ENCODE data around the gene SLX4IP. TPM values are rescaled to one million over a fixed set of nuclear protein-coding genes. Genes with fewer than 3 reads are reported as not detected.

Gene SLX4IP
- total RNA-seq, 1 donor from 2014 or later = 3.0 TPM

- no peak for DNase-seq (ENCODE audit: low spot score)
- ATAC-seq = no peak
Observed at GRCh38 chr20:10492065-10492464, 57.0 kb downstream of the SLX4IP start.

GRCh38 chr20:10492844-10493243 lies 57.7 kb downstream of the SLX4IP start:
- DNase-seq (ENCODE audit: low spot score) (no peak), ATAC-seq (no peak)

- ATAC-seq (no peak), DNase-seq (ENCODE audit: low spot score) (no peak)
Observed at GRCh38 chr20:10495173-10495572, 60.1 kb downstream of the SLX4IP start.

GRCh38 chr20:10496465-10496864 lies 61.4 kb downstream of the SLX4IP start:
- ATAC-seq (no peak), DNase-seq (ENCODE audit: low spot score) (no peak)

- DNase-seq (ENCODE audit: low spot score) (no peak), ATAC-seq (no peak)
Observed at GRCh38 chr20:10497283-10497682, 62.2 kb downstream of the SLX4IP start.

- no peak for DNase-seq (ENCODE audit: low spot score)
- ATAC-seq = no peak
Observed at GRCh38 chr20:10497791-10498190, 62.7 kb downstream of the SLX4IP start.

GRCh38 chr20:10498200-10498599 lies 63.1 kb downstream of the SLX4IP start:
- DNase-seq (ENCODE audit: low spot score) (no peak), ATAC-seq (peak; percentile 27)

- ATAC-seq (no peak), DNase-seq (ENCODE audit: low spot score) (no peak)
Observed at GRCh38 chr20:10501402-10501801, 66.3 kb downstream of the SLX4IP start.

GRCh38 chr20:10502098-10502526 lies 67.0 kb downstream of the SLX4IP start:
- DNase-seq (ENCODE audit: low spot score) = no peak
- ATAC-seq = no peak

GRCh38 chr20:10504608-10504993 lies 69.5 kb downstream of the SLX4IP start:
- DNase-seq (ENCODE audit: low spot score) = no peak
- ATAC-seq = no peak

GRCh38 chr20:10504994-10505730 lies 70.1 kb downstream of the SLX4IP start:
- DNase-seq (ENCODE audit: low spot score) (no peak), ATAC-seq (peak; percentile 82)

- ATAC-seq = peak; percentile 30
Observed at GRCh38 chr20:10505827-10506226, 70.7 kb downstream of the SLX4IP start.

GRCh38 chr20:10507052-10507451 lies 71.9 kb downstream of the SLX4IP start:
- no peak for ATAC-seq
- DNase-seq (ENCODE audit: low spot score) = no peak

More at GRCh38 chr20:10505827-10506226, 70.7 kb downstream of the SLX4IP start:
- DNase-seq (ENCODE audit: low spot score) = no peak

GRCh38 chr20:10508060-10508459 lies 73.0 kb downstream of the SLX4IP start:
- peak; percentile 72 for ATAC-seq
- peak; percentile 71 for DNase-seq (ENCODE audit: low spot score)

- ATAC-seq = no peak
- DNase-seq (ENCODE audit: low spot score) = no peak
Observed at GRCh38 chr20:10508468-10509251, 73.6 kb downstream of the SLX4IP start.

- ATAC-seq (no peak), DNase-seq (ENCODE audit: low spot score) (no peak)
Observed at GRCh38 chr20:10509376-10509775, 74.3 kb downstream of the SLX4IP start.

GRCh38 chr20:10510216-10510615 lies 75.1 kb downstream of the SLX4IP start:
- no peak for ATAC-seq

GRCh38 chr20:10511170-10511508 lies 76.0 kb downstream of the SLX4IP start:
- no peak for DNase-seq (ENCODE audit: low spot score)
- peak; percentile 12 for ATAC-seq

More at GRCh38 chr20:10510216-10510615, 75.1 kb downstream of the SLX4IP start:
- DNase-seq (ENCODE audit: low spot score) = no peak

- peak; percentile 77 for ATAC-seq
- peak; percentile 69 for DNase-seq (ENCODE audit: low spot score)
Observed at GRCh38 chr20:10511509-10512251, 76.6 kb downstream of the SLX4IP start.

GRCh38 chr20:10513061-10513460 lies 78.0 kb downstream of the SLX4IP start:
- no peak for DNase-seq (ENCODE audit: low spot score)
- ATAC-seq = no peak

- DNase-seq (ENCODE audit: low spot score) (no peak), ATAC-seq (peak; percentile 28)
Observed at GRCh38 chr20:10513931-10514575, 78.9 kb downstream of the SLX4IP start.

Data from left lobe of liver (tissue), 2 donors.